ENCODE results near the gene C11orf68.

DNA sequence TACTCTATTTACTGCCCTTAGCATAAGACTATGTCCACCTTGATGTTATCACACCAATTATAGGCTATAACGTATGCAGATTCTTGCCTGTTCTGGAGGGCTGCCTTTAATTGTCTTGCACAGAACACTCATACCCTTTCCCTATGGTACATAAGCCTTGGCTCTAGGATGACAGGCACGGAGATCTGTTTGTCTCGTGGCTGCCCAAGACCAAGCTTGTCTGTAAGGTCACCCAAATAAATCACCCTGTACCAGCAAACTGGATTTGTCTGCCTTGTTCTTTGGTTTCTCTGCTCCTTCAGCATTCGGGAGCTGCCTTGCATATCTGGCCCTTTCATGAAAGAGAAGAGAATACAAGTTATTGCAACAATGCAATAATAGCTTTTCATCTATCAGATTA lies 18.9 kb upstream of the C11orf68 start:
- TF ChIP-seq, protein P1, sequence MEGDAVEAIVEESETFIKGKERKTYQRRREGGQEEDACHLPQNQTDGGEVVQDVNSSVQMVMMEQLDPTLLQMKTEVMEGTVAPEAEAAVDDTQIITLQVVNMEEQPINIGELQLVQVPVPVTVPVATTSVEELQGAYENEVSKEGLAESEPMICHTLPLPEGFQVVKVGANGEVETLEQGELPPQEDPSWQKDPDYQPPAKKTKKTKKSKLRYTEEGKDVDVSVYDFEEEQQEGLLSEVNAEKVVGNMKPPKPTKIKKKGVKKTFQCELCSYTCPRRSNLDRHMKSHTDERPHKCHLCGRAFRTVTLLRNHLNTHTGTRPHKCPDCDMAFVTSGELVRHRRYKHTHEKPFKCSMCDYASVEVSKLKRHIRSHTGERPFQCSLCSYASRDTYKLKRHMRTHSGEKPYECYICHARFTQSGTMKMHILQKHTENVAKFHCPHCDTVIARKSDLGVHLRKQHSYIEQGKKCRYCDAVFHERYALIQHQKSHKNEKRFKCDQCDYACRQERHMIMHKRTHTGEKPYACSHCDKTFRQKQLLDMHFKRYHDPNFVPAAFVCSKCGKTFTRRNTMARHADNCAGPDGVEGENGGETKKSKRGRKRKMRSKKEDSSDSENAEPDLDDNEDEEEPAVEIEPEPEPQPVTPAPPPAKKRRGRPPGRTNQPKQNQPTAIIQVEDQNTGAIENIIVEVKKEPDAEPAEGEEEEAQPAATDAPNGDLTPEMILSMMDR (IDR thresholded peaks at IDR 0.05), result no peak
- TF ChIP-seq ZFX (IDR thresholded peaks at IDR 0.05; ENCODE audit: borderline replicate concordance), result no peak

Data from 22Rv1 (cell line).